Inflammatory macrophage (primary cell): ENCODE measurements around the gene COL4A2.

Source experiments
- DNase-seq, 2 donors: peaks; one replicate each; pipeline ENCODE4 v3.0.0-alpha.2; 2020 to 2022

Gene COL4A2

GRCh38 chr13:110323172-110323891, 16.2 kb downstream of the COL4A2 start:
- no peak for DNase-seq

GRCh38 chr13:110324026-110324749, 17.1 kb downstream of the COL4A2 start:
- DNase-seq, result no peak

- no peak for DNase-seq
These were observed 19.3 kb downstream of the COL4A2 start for GRCh38 chr13:110326263-110326904.

GRCh38 chr13:110327051-110327721, 20.1 kb downstream of the COL4A2 start:
- no peak for DNase-seq

GRCh38 chr13:110328573-110328972, 21.5 kb downstream of the COL4A2 start:
- no peak for DNase-seq

GRCh38 chr13:110329258-110329657, 22.2 kb downstream of the COL4A2 start:
- DNase-seq, result no peak

GRCh38 chr13:110329798-110330461, 22.8 kb downstream of the COL4A2 start:
- no peak for DNase-seq

GRCh38 chr13:110330491-110331011, 23.5 kb downstream of the COL4A2 start:
- DNase-seq, result no peak

- DNase-seq, result no peak
These were observed 24.3 kb downstream of the COL4A2 start for GRCh38 chr13:110331362-110331761.

- no peak for DNase-seq
These were observed 25.7 kb downstream of the COL4A2 start for GRCh38 chr13:110332750-110333149.

- DNase-seq, result no peak
These were observed 26.8 kb downstream of the COL4A2 start for GRCh38 chr13:110333837-110334236.

GRCh38 chr13:110334256-110334655, 27.2 kb downstream of the COL4A2 start:
- DNase-seq, result no peak

GRCh38 chr13:110334841-110335490, 27.9 kb downstream of the COL4A2 start:
- DNase-seq, result no peak

- no peak for DNase-seq
These were observed 29.0 kb downstream of the COL4A2 start for GRCh38 chr13:110336108-110336507.

- no peak for DNase-seq
These were observed 29.6 kb downstream of the COL4A2 start for GRCh38 chr13:110336681-110337080.

- DNase-seq, result no peak
These were observed 30.2 kb downstream of the COL4A2 start for GRCh38 chr13:110337247-110337646.

GRCh38 chr13:110338441-110339101, 31.5 kb downstream of the COL4A2 start:
- DNase-seq, result no peak

- no peak for DNase-seq
These were observed 32.2 kb downstream of the COL4A2 start for GRCh38 chr13:110339263-110339662.

- no peak for DNase-seq
These were observed 33.0 kb downstream of the COL4A2 start for GRCh38 chr13:110339975-110340550.

- DNase-seq, result peak; percentile 6 to 23
These were observed 33.8 kb downstream of the COL4A2 start for GRCh38 chr13:110340812-110341444.
